ELF-1 (cell line): ENCODE data around the gene WDR19.
"Not testable (repeated sequence)": the region's sequence is repeated elsewhere in the genome, so short reads cannot be mapped to it uniquely, and the experiment has no call there.

ENCODE experiments used
- DNase-seq: peaks from one replicate; pipeline ENCODE4 v3.0.0-alpha.2; 2016; ENCODE audit warnings: low read depth, low spot score

The WDR19 gene

GRCh38 chr4:39181905-39182638 lies at the start of gene WDR19:
TSS of gene WDR19 (plus strand) at chr4:39182529. CDS start at chr4:39182558, 29 bp downstream.
- peak; percentile 100 for DNase-seq

GRCh38 chr4:39133623-39134022 lies 48.7 kb upstream of the WDR19 start:
- no peak for DNase-seq

GRCh38 chr4:39134683-39135306 lies 47.5 kb upstream of the WDR19 start:
- no peak for DNase-seq

GRCh38 chr4:39138227-39138626 lies 44.1 kb upstream of the WDR19 start:
- DNase-seq, result not testable (repeated sequence)

GRCh38 chr4:39146211-39146610 lies 36.1 kb upstream of the WDR19 start:
- DNase-seq, result no peak

- DNase-seq, result no peak
These were observed 28.3 kb upstream of the WDR19 start for GRCh38 chr4:39154009-39154408.

- DNase-seq, result no peak
These were observed 24.8 kb upstream of the WDR19 start for GRCh38 chr4:39157520-39157919.

GRCh38 chr4:39166177-39166576 lies 16.2 kb upstream of the WDR19 start:
- no peak for DNase-seq

- DNase-seq, result no peak
These were observed 15.7 kb upstream of the WDR19 start for GRCh38 chr4:39166669-39167068.

- DNase-seq, result no peak
These were observed 12.9 kb upstream of the WDR19 start for GRCh38 chr4:39169426-39169825.

- DNase-seq, result no peak
These were observed 12.0 kb upstream of the WDR19 start for GRCh38 chr4:39170301-39170700.

GRCh38 chr4:39178706-39179105 lies 3.6 kb upstream of the WDR19 start:
- DNase-seq, result no peak

- DNase-seq, result no peak
These were observed 2.6 kb upstream of the WDR19 start for GRCh38 chr4:39179681-39180080.

GRCh38 chr4:39180629-39181028 lies 1.7 kb upstream of the WDR19 start:
- peak; percentile 25 for DNase-seq

- DNase-seq, result no peak
These were observed 817 bp upstream of the WDR19 start for GRCh38 chr4:39181520-39181904.

GRCh38 chr4:39201963-39202362 lies 19.6 kb downstream of the WDR19 start:
- no peak for DNase-seq

- no peak for DNase-seq
These were observed 22.2 kb downstream of the WDR19 start for GRCh38 chr4:39204543-39204942.

- DNase-seq, result no peak
These were observed 22.7 kb downstream of the WDR19 start for GRCh38 chr4:39205000-39205399.

GRCh38 chr4:39205476-39205875 lies 23.1 kb downstream of the WDR19 start:
- no peak for DNase-seq

GRCh38 chr4:39227906-39228305 lies 45.6 kb downstream of the WDR19 start:
- DNase-seq, result no peak

- no peak for DNase-seq
These were observed 46.0 kb downstream of the WDR19 start for GRCh38 chr4:39228377-39228776.

- DNase-seq, result no peak
These were observed 48.1 kb downstream of the WDR19 start for GRCh38 chr4:39230462-39230861.

GRCh38 chr4:39231660-39232059 lies 49.3 kb downstream of the WDR19 start:
- no peak for DNase-seq
